ENCODE results near the gene PSMB10.

- TF ChIP-seq POLR2A (IDR thresholded peaks at IDR 0.05): no peak
- TF ChIP-seq CTCF (IDR thresholded peaks at IDR 0.05): no peak
Measured at GRCh38 chr16:67936880-67937605, 393 bp upstream of the PSMB10 start.
